Thoracic aorta (tissue), 2 donors: ENCODE measurements around the gene TSEN2. TPM values are rescaled to one million over a fixed set of nuclear protein-coding genes. Genes with fewer than 3 reads are reported as not detected.
"Not testable (repeated sequence)": the region's sequence is repeated elsewhere in the genome, so short reads cannot be mapped to it uniquely, and the experiment has no call there.

ENCODE experiments used
- ATAC-seq: fragments of 150-250 bp; one replicate; pipeline ENCODE4 v1.8.0; 2017; ENCODE audit warnings: low read depth; ENCODE audit not compliant: insufficient number of reproducible peaks, low FRiP score
- DNase-seq: peaks from one replicate; pipeline ENCODE4 v3.0.0-alpha.2; 2020; ENCODE audit warnings: low spot score
- H3K27ac ChIP-seq, 2 donors: fragments of 200-600 bp; sonication (generic); 1 replicate in 1 of 2; 2 replicates in 1 of 2; pipeline ENCODE4 v1.5.1; 2016; ENCODE audit warnings: mild to moderate bottlenecking in 2 of 2, moderate library complexity in 2 of 2
- H3K27me3 ChIP-seq: fragments of 200-600 bp; sonication (generic); replicated peaks from 2 replicates; pipeline ENCODE4 v1.6.0; 2016; ENCODE audit warnings: mild to moderate bottlenecking; ENCODE audit not compliant: insufficient read depth
- H3K36me3 ChIP-seq: fragments of 200-600 bp; sonication (generic); one replicate; pipeline ENCODE4 v1.5.1; 2016
- H3K4me1 ChIP-seq, 2 donors: fragments of 200-600 bp; sonication (generic); 1 replicate in 1 of 2; 2 replicates in 1 of 2; pipeline versions ENCODE4 v1.5.1 to v1.6.0; 2016; ENCODE audit warnings: low read depth in 2 of 2, mild to moderate bottlenecking in 1 of 2; ENCODE audit not compliant: control insufficient read depth in 1 of 2
- H3K4me3 ChIP-seq: fragments of 200-600 bp; sonication (generic); 2 replicates; pipeline ENCODE4 v1.5.1; 2016; ENCODE audit warnings: mild to moderate bottlenecking
- H3K9me3 ChIP-seq: fragments of 200-600 bp; sonication (generic); 2 replicates; pipeline ENCODE4 v1.5.1; 2016
- total RNA-seq, 2 donors: library from RNA; depleted of rRNA; stranded (reverse); fragments of >200 nt; gene quantifications; one replicate each; pipeline versions ENCODE4 v1.1.0 to v1.2.3, GENCODE V29; 2016
- TF ChIP-seq, protein P1 (sequence below): fragments of 200-600 bp; sonication (generic); IDR thresholded peaks from one replicate; pipeline ENCODE4 v1.5.1; 2019; ENCODE audit warnings: antibody characterized with exemption

Gene TSEN2
- total RNA-seq, 2 donors from 2014 or later, result 17.8 to 31.5 TPM

DNA sequence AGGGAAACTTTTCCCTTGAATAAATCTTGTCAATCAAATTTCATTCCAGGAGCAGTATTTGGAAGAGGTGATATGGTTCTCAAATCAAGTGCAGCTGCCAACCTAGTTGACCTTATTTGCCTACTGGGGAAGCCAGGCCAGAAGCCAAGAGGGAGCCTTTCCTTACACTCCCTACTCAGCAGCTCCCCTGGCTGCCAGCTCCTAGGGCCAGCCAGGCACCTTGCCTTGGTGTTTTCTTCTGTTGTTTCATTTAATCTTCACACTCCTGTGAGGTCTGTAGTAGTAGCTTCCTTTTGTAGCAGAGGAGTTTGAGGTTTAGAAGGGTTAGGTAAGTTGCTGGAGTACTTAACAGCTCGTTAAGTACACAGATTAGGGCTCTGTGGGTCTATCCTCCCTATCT lies 38.4 kb downstream of the TSEN2 start:
- TF ChIP-seq, protein P1, sequence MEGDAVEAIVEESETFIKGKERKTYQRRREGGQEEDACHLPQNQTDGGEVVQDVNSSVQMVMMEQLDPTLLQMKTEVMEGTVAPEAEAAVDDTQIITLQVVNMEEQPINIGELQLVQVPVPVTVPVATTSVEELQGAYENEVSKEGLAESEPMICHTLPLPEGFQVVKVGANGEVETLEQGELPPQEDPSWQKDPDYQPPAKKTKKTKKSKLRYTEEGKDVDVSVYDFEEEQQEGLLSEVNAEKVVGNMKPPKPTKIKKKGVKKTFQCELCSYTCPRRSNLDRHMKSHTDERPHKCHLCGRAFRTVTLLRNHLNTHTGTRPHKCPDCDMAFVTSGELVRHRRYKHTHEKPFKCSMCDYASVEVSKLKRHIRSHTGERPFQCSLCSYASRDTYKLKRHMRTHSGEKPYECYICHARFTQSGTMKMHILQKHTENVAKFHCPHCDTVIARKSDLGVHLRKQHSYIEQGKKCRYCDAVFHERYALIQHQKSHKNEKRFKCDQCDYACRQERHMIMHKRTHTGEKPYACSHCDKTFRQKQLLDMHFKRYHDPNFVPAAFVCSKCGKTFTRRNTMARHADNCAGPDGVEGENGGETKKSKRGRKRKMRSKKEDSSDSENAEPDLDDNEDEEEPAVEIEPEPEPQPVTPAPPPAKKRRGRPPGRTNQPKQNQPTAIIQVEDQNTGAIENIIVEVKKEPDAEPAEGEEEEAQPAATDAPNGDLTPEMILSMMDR, result no peak
- DNase-seq (no peak), ATAC-seq (no peak)
- no peak overlapping the region for H3K27ac ChIP-seq
- no peaks in the 10 kb centered on the region for H3K4me1 ChIP-seq
- H3K36me3 ChIP-seq, result no peaks in the 10 kb centered on the region
- H3K9me3 ChIP-seq, result no peaks in the 10 kb centered on the region
- H3K27me3 ChIP-seq, result no peaks in the 10 kb centered on the region
- H3K4me3 ChIP-seq, result no peak overlapping the region

DNA sequence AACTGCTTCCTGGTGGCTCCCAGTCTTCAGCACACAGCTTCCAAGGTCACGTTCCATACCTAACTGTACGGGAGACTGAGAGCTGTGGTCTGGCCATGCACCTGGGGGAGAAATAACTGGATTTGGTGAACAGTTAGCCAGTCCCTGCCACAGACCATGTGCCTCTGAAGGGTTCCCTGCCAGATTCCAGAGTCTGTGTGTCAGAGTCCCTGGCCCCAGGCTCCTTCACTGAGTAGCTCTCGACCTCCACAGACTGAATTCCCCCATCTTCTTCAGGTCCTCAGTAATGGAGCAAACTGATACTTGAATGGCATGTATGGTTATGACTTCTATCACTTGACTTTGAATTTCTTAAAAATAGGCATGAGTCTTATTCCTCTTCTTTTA lies 43.5 kb downstream of the TSEN2 start:
- no peak for ATAC-seq
- TF ChIP-seq, protein P1, result no peak

GRCh38 chr3:12532182-12532581 lies 47.9 kb downstream of the TSEN2 start:
- H3K9me3 ChIP-seq, result no peaks in the 10 kb centered on the region
- no peaks in the 10 kb centered on the region for H3K4me1 ChIP-seq
- no peaks in the 10 kb centered on the region for H3K27me3 ChIP-seq
- no peak overlapping the region for H3K27ac ChIP-seq
- peaks cover 15% of the 10 kb centered on the region for H3K36me3 ChIP-seq
- ATAC-seq, result no peak
- no peak for DNase-seq
- no peak overlapping the region for H3K4me3 ChIP-seq
- TF ChIP-seq, protein P1, result no peak

More for the DNA sequence above, 43.5 kb downstream of the TSEN2 start:
- Histone ChIP-seq H3K36me3 (peaks cover 15% of the 10 kb centered on the region), H3K27ac (no peak overlapping the region), H3K4me3 (no peak overlapping the region), H3K4me1 (no peaks in the 10 kb centered on the region), H3K9me3 (no peaks in the 10 kb centered on the region), H3K27me3 (no peaks in the 10 kb centered on the region)
- no peak for DNase-seq

DNA sequence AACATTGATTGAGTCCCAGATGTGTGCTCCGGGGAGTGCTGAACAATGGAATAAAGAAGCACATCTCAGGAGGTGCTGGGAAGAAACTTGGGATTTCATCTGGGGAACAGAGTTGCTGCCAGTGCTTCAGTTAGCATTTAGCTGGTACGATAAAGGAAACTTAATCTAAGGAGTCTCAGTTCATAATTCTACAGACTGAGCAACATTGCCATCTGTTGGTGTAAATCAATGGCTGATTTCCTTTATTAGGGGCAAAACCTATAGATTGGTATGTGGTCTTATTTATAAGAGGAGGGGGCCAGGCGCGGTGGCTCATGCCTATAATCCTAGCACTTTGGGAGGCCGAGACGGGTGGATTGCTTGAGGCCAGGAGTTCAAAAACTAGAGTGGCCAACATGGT lies 52.1 kb downstream of the TSEN2 start:
- Histone ChIP-seq H3K27ac (no peak overlapping the region), H3K36me3 (peaks cover 5% of the 10 kb centered on the region), H3K27me3 (no peaks in the 10 kb centered on the region), H3K9me3 (no peaks in the 10 kb centered on the region), H3K4me1 (no peaks in the 10 kb centered on the region), H3K4me3 (no peak overlapping the region)
- ATAC-seq (no peak), DNase-seq (no peak)
- TF ChIP-seq, protein P1, result no peak

DNA sequence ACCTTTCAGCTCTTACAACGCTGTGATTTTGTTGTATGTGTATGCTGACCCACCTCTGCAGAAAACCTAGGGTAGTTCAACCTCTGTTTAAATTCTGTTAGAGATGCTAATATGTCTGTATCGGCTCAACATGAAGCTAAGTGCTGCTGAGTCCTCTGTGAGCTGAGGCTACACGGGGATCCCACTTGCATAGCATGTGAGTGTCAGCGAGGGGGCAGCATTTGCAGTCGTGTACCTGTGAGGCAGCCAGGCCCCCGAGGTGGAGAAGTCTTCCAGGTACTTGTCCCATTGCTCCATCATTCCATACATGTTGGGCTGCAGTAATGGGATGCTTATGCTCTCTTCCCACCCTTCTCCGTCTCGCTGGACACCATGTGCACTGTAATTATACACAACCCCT lies 57.3 kb downstream of the TSEN2 start:
- DNase-seq (no peak), ATAC-seq (no peak)
- H3K27ac ChIP-seq, result no peak overlapping the region
- H3K36me3 ChIP-seq, result no peaks in the 10 kb centered on the region
- H3K4me1 ChIP-seq, result no peaks in the 10 kb centered on the region
- H3K4me3 ChIP-seq, result no peak overlapping the region
- TF ChIP-seq, protein P1, result no peak
- H3K27me3 ChIP-seq, result no peaks in the 10 kb centered on the region
- H3K9me3 ChIP-seq, result no peaks in the 10 kb centered on the region

DNA sequence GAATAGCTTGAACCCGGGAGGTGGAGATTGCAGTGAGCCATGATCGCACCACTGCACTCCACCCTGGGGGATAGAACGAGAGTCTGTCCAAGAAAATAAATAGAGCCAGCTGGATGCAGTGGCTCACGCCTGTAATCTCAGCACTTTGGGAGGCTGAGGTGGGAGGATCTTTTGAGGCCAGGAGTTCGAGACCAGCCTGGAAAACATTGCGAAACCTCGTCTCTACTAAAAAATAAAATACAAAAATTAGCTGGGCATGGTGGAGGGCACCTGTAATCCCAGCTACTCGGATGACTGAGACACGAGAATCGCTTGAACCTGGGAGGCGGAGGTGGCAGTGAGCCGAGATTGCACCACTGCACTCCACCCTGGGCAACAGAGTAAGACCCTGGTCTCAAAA lies 59.2 kb downstream of the TSEN2 start:
- not testable (repeated sequence) for H3K9me3 ChIP-seq, H3K36me3 ChIP-seq, H3K27me3 ChIP-seq, DNase-seq, H3K4me1 ChIP-seq, H3K4me3 ChIP-seq, ATAC-seq, H3K27ac ChIP-seq
